NCI-H1436 (cell line): ENCODE results near the gene BBS10.
"Not testable (repeated sequence)": the region's sequence is repeated elsewhere in the genome, so short reads cannot be mapped to it uniquely, and the experiment has no call there.

ENCODE experiments used
- DNase-seq: peaks from one replicate; lab custom pipeline; 2025; lab: John Stamatoyannopoulos, UW

The BBS10 gene

GRCh38 chr12:76348079-76348901 lies at the start of gene BBS10:
BBS10 (minus strand) TSS chr12:76348415; CDS start chr12:76348358, 57 bp downstream.
- peak; percentile 84 for DNase-seq

- DNase-seq, result no peak
Observed at GRCh38 chr12:76391461-76391860, 43.2 kb upstream of the BBS10 start.

DNA sequence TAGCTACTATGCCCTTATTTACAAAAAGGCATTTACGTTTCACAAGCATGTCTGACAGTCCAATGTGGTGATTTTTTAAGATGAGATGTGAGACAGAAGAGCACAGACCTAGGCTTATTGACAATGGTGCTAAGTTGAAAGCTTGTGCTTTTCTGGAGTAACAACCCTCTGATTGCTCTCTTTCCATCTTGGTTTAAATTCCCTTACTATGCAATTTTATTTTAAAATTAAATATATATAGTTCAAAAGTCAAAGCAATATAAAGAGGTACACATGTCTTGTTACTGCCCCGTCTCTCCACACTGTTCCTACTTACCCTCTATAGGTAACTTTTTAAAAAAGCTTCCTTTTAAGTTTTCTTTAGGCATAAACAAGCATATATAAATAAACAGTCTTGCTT lies 39.4 kb upstream of the BBS10 start:
- DNase-seq, result no peak

- DNase-seq, result no peak
Observed at GRCh38 chr12:76384560-76384959, 36.3 kb upstream of the BBS10 start.

DNA sequence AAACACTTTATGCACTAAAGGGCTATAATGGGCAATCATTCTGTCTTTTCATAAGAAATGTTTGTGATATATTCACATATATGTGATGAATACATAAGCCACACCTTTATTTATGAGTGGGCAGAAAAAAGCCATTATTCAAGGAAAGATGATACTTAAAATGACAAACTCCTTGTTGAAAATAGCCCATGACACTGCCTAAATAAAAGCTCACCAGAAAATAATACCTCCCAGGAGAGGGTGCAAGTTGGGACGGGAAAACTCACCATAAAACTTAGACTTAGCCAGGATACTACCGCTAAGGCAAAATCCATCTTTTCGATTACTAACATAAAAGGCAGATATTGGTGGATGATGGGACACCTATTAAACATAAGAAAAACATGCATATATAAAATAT lies 35.8 kb upstream of the BBS10 start:
- no peak for DNase-seq

DNA sequence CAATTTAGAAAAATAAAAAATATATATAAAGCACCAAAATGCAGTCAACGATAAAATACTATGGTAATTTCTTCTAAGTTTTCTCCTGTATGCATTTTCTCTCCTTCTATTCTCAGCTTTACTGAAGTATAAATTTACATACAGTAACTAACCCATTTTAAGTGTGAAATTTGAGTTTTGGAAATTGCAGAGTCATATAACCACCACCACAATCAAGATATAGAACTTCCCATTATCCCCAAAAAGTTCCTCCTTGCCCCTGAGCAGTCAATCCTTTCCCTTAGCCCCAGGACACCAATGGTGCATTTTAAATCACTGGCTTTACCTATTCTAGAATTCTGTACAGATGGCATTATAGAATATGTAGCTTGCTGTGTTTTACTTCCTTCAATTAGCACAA lies 31.0 kb upstream of the BBS10 start:
- no peak for DNase-seq

GRCh38 chr12:76376876-76377275 lies 28.7 kb upstream of the BBS10 start:
- DNase-seq, result not testable (repeated sequence)

GRCh38 chr12:76375939-76376338 lies 27.7 kb upstream of the BBS10 start:
- no peak for DNase-seq

GRCh38 chr12:76375470-76375869 lies 27.3 kb upstream of the BBS10 start:
- no peak for DNase-seq

DNA sequence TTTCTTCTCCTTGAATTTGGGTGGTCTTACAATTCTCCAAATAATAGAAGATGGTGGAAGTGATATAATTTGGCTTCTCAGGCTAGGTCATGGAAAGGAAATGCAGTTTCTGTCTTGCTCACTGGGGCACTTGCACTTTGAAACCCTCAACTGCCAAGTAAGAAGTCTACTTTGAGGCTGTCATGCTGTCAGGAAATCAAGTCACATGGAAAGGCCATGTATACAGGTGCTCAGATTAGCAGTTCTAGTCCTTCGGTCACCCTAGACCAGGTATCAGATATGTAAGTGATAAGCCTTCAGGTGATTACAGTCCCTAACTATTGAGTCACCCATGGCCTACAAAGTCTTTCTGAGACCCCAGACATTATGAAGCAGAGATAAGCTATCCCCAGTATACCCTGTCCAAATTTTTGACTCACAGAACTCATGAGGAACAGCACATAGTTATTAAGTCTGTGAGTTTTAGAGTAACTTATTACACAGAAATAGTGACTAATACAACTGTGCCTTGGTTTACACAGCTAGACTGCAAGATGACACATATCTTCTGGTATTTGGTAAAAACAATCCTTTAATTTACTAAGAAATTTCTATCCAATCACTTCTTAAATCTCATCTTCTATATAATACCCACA lies 26.3 kb upstream of the BBS10 start:
- no peak for DNase-seq

DNA sequence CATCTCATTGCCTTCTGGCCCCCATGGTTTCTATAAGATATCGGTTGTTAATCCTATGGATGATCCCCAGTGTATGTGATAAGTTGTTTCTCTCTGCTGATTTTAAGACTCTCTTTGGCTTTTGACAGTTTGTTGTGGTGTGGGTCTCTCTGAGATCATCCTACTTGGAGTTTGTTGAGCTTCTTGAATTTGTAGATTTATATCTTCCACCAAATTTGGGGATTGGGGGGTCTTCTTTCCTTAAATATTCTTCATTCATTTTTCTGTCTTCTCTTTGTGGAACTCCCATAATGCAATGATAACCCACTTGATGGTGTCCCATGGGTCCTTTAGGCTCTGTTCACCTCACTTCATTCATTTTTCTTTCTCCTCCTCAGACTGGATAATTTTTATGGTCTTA lies 20.0 kb upstream of the BBS10 start:
- no peak for DNase-seq

DNA sequence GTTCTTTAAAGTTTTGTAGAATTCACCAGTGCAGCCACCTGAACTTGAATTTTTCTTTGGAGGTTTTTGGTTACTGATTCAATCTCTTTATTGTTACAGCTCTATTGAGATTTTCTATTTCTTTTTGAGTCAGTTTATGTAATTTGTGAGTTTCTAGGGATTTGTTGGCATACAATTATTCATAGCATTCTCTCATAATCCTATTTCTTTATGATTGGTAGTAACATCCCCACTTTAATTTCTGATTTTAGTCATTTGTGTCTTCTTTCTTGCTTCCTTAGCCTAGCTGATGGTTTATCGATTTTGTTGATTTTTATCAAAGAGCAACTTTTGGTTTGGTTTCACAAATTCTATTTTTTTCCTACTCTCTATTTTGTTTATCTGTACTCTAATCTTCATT lies 17.9 kb upstream of the BBS10 start:
- DNase-seq, result no peak

DNA sequence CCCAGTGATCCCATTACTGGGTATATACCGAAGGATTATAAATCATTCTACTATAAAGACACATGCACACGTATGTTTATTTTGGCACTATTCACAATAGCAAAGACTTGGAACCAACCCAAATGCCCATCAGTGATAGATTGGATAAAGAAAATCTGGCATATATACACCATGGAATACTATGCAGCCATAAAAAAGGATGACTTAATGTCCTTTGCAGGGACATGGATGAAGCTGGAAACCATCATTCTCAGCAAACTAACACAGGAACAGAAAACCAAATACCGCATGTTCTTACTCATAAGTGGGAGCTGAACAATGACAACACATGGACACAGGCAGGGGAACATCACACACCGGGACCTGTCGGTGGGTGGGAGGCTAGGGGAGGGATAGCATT lies 15.9 kb upstream of the BBS10 start:
- DNase-seq, result not testable (repeated sequence)

- DNase-seq, result no peak
Observed at GRCh38 chr12:76360316-76360715, 12.1 kb upstream of the BBS10 start.

- no peak for DNase-seq
Observed at GRCh38 chr12:76356071-76356470, 7.9 kb upstream of the BBS10 start.

DNA sequence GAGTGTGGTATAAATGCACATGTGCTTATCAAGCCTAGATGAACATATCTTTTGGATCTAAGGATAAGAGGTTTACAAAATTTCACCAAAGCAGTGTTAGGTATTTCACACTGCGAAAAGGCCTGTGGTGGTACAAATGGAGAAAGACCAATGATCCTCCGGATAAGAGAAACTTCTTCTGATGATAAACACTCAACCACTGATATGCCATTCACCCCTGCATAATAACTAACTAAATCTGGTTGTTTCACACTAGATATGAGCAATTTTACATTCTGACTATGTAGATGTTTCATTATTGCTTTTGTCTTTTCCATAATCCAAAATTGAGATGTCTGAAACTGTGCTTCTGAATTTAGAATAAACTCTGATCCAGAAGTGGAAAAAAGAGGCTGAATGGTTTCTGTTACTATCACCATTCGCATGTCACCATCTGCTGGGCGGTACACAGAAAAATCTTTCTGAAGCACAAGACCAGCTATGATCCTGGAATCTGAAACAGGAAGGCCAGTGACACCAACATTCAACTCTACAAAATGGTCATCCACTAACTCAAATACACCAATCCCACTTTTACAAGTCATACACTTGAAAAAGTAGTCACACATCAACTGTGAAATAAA lies 1.3 kb downstream of the BBS10 start:
- DNase-seq, result no peak

- DNase-seq, result no peak
Observed at GRCh38 chr12:76346236-76346635, 2.0 kb downstream of the BBS10 start.

DNA sequence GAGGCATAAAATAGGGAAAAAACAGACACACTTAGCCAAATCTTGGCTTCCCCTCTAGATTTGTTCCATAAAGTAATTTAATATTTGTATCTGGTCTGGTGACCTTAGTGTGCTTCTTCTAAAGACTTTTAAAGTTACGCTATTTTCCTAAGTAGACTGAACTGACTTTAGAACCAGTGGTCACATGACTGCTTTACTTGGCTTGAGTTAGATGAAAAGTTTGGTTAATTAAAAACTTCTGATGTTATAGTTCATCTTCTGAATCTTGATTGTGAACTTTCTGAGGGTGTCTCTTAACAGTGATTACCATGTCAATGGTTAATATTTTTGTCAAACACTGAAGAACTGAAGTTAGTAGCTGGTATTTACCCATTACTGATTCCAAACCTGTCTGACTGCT lies 2.6 kb downstream of the BBS10 start:
- no peak for DNase-seq

DNA sequence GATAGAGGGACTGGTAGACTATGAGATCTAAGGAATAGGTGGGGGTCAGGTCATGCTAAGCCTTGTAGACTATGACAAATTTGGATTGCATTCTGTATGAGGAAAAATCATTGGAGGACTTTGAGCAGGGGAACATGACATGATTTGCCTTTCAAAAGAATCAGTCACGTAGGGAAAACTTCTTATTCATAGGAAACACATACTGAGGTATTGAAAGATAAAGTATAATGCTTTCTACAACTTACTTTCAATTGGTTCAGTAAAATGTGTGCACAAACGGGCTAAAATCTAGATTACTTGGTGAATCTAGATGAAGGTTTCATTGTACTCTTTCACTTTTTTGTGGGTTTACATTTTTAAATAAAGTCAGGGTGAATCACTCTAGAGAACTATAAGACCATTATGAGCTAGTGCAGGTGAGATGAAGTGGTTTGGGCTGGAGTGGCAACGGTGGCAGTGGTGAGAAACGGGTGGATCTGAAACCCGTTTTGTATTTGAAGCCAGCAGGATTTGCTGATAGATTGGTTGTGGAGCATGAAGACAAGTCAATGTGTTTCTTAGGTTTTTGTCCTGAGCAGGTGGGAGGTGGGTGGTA lies 6.7 kb downstream of the BBS10 start:
- no peak for DNase-seq

DNA sequence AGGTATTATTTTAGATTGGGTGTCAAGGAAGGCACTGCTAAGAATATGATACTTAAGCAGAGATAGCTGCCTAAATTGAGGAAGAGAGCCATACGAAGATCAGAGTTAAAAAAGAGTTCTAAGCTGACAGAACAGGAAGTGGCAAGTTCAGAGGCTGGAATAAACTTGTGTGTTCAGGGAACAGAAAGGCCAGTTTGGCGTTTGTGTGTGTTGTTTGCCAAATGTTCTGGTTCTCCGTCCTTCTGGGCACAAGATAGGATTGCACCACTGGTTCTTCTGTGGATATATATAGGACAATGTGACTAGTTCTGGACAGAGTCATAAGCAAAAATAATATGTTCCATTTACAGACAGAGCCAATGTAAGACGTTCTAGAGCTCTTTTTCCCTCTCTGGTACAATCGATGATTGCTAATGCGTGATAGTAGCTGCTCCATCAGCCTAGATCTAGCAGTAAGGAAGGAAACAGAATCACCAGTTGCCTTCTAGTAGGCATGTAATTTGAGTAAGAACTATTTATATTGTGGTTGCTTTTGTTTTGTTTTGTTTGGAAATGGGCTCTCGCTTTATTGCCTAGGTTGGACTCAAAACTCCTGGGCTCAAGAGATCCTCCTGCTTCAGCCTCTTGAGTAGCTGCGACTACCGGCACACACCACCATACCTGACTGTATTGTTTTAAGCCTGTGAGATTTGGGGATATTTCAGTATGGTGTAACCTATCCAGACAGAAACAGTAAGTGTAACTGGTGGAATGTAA lies 7.4 kb downstream of the BBS10 start:
- no peak for DNase-seq

DNA sequence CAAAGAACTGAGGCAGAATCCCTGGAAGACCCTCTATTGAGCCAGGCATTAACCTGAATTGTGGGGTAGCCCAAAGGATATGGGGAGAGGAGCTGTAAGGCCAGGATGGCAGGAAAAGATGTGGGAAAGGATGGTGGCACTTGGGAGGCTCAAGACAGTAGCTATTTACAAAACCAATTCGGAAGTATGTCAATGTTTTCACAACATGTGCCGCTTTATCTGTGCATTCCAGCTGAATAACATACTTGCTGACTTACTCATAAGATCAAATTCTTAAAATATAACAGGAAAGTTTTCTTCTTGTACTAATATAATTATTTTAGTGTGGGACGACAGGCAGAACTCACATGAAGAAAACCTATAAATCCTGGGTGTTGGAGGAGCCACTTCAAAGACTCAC lies 10.6 kb downstream of the BBS10 start:
- DNase-seq, result no peak

- no peak for DNase-seq
Observed at GRCh38 chr12:76332606-76333005, 15.6 kb downstream of the BBS10 start.
